Measurements from ENCODE around the gene SUV39H1.

- TF ChIP-seq CTCF (tag by site-specific recombination; IDR thresholded peaks at IDR 0.05): no peak
- no peak for TF ChIP-seq ZNF488 (tag by site-specific recombination; IDR thresholded peaks at IDR 0.05)
- no peak for TF ChIP-seq REST (tag by site-specific recombination; IDR thresholded peaks at IDR 0.05)
- TF ChIP-seq ZNF670 (tag by site-specific recombination; IDR thresholded peaks at IDR 0.05; ENCODE audit: low read depth): no peak
- TF ChIP-seq ZNF112 (tag by site-specific recombination; IDR thresholded peaks at IDR 0.05): no peak
- TF ChIP-seq ATF2 (tag by site-specific recombination; IDR thresholded peaks at IDR 0.05; ENCODE audit: low read depth): no peak
- no peak for TF ChIP-seq ZBTB8A (tag by site-specific recombination; IDR thresholded peaks at IDR 0.05)
- TF ChIP-seq ZNF514 (tag by site-specific recombination; IDR thresholded peaks at IDR 0.05): no peak
Observed at GRCh38 chrX:48711929-48712505, 15.5 kb downstream of the SUV39H1 start.
